ENCODE results near the gene NEK3. TPM values are rescaled to one million over a fixed set of nuclear protein-coding genes. Genes with fewer than 3 reads are reported as not detected.
A peak's percentile ranks its signal among the peaks of the same experiment; 100 is the strongest.

The NEK3 gene
- total and polyA plus RNA-seq, 4 experiments from 2014 or later = 3.4 to 8.2 (median 6.9) TPM

- ChIA-PET POLR2A (ENCODE audit: partially characterized antibody) (interaction anchor here (0.8 to 2.7 kb wide), 9 partner anchors 13 to 707 kb away, joined by 3 to 17 read pairs (median 4); partner anchors contain the start of genes ALG11, INTS6, NEK5 and VPS36), CTCF (ENCODE audit: partially characterized antibody) (interaction anchor here (0.7 to 1.7 kb wide), 5 partner anchors 9 to 291 kb away, joined by 3 to 9 read pairs (median 4); partner anchors contain the start of gene VPS36)
- Mint-ChIP-seq H3K36me3 (peaks cover 0 to 2% of the 10 kb centered on the region in 2 donors), H3K27ac (peak overlapping the region; percentile 9 to 93 (median 76)), H3K4me1 (peaks cover 27 to 46% (median 32%) of the 10 kb centered on the region in 4 donors), H3K4me3 (peak overlapping the region; percentile 87 to 95 (median 92)), H3K9me3 (no peaks in the 10 kb centered on the region), H3K27me3 (no peaks in the 10 kb centered on the region)
- DNase-seq = no peak
- Histone ChIP-seq H3K27ac (ENCODE audit: low read depth, low read length) (no peak overlapping the region), H3K4me1 (ENCODE audit: insufficient read depth, low read length) (peaks cover 15% of the 10 kb centered on the region), H3K9me3 (ENCODE audit: control insufficient read depth in 1 of 2, low read length in 2 of 2) (no peaks in the 10 kb centered on the region), H3K27me3 (ENCODE audit: insufficient read depth, low read length) (no peaks in the 10 kb centered on the region), H3K36me3 (ENCODE audit: insufficient read depth, low read length) (no peaks in the 10 kb centered on the region), H3K4me3 (ENCODE audit: low read length in 2 of 2) (peak overlapping the region in 1 of 2 donors; percentile 70)
- intact Hi-C loops (cut with micrococcal nuclease) = no loop called here
These were observed 656 bp upstream of the NEK3 start for GRCh38 chr13:52160053-52160452.

- ChIA-PET POLR2A (ENCODE audit: partially characterized antibody) (interaction anchor here (1.0 to 2.7 kb wide), 5 partner anchors 16 to 333 kb away, joined by 3 to 17 read pairs (median 4); partner anchors contain the start of gene NEK5), CTCF (ENCODE audit: partially characterized antibody) (interaction anchor here (1.0 to 1.3 kb wide), 2 partner anchors 11 to 30 kb away, joined by 3 read pairs; partner anchors contain the start of gene NEK5)
- Mint-ChIP-seq H3K27ac (peak overlapping the region; percentile 73 to 95 (median 86)), H3K9me3 (no peaks in the 10 kb centered on the region), H3K4me1 (peaks cover 27 to 46% (median 32%) of the 10 kb centered on the region in 4 donors), H3K4me3 (peak overlapping the region; percentile 89 to 95 (median 93)), H3K36me3 (peaks cover 0 to 2% of the 10 kb centered on the region in 2 donors), H3K27me3 (no peaks in the 10 kb centered on the region)
- intact Hi-C loops (cut with micrococcal nuclease) = loop anchor here (1.0 kb wide), 2 partner anchors 36 to 146 kb away; partner anchors contain the start of gene ALG11
- Histone ChIP-seq H3K36me3 (ENCODE audit: insufficient read depth, low read length) (no peaks in the 10 kb centered on the region), H3K4me1 (ENCODE audit: insufficient read depth, low read length) (peaks cover 15% of the 10 kb centered on the region), H3K27me3 (ENCODE audit: insufficient read depth, low read length) (no peaks in the 10 kb centered on the region), H3K9me3 (ENCODE audit: control insufficient read depth in 1 of 2, low read length in 2 of 2) (no peaks in the 10 kb centered on the region), H3K4me3 (ENCODE audit: low read length in 2 of 2) (peak overlapping the region; percentile 55 to 70), H3K27ac (ENCODE audit: low read depth, low read length) (peak overlapping the region; percentile 40)
- peak in 1 of 5 donors; percentile 1 for DNase-seq
These were observed 703 bp downstream of the NEK3 start for GRCh38 chr13:52158629-52159158.

GRCh38 chr13:52156724-52157261 is 2.6 kb downstream of the NEK3 start:
- Mint-ChIP-seq H3K36me3 (peaks cover 0 to 9% of the 10 kb centered on the region in 2 donors), H3K4me3 (peak overlapping the region in 5 of 8 donors; percentile 14 to 46 (median 21)), H3K27ac (peak overlapping the region in 4 of 7 donors; percentile 1 to 45 (median 25)), H3K4me1 (peaks cover 23 to 41% (median 31%) of the 10 kb centered on the region in 4 donors), H3K27me3 (no peaks in the 10 kb centered on the region), H3K9me3 (no peaks in the 10 kb centered on the region)
- H3K4me1 ChIP-seq (ENCODE audit: insufficient read depth, low read length) = peaks cover 15% of the 10 kb centered on the region
- POLR2A ChIA-PET (ENCODE audit: partially characterized antibody) = interaction anchor here (0.7 to 1.3 kb wide), 2 partner anchors 17 to 28 kb away, joined by 3 read pairs; partner anchors contain the start of gene NEK5
- no peaks in the 10 kb centered on the region for H3K9me3 ChIP-seq (ENCODE audit: control insufficient read depth in 1 of 2, low read length in 2 of 2)
- DNase-seq = no peak
- intact Hi-C loops (cut with micrococcal nuclease) = no loop called here
- no peak overlapping the region for H3K27ac ChIP-seq (ENCODE audit: low read depth, low read length)
- H3K4me3 ChIP-seq (ENCODE audit: low read length in 2 of 2) = no peak overlapping the region
- CTCF ChIA-PET (ENCODE audit: partially characterized antibody) = interaction anchor here (1.0 to 2.4 kb wide), 5 partner anchors 10 to 294 kb away, joined by 3 to 8 read pairs (median 4); partner anchors contain the start of gene NEK5
- no peaks in the 10 kb centered on the region for H3K36me3 ChIP-seq (ENCODE audit: insufficient read depth, low read length)
- no peaks in the 10 kb centered on the region for H3K27me3 ChIP-seq (ENCODE audit: insufficient read depth, low read length)

- intact Hi-C loops (cut with micrococcal nuclease) = loop anchor here (2.0 kb wide), 1 partner anchor 26 kb away; the partner anchor contains the start of gene NEK5
- no peak overlapping the region for H3K4me3 Mint-ChIP-seq
- no peaks in the 10 kb centered on the region for H3K9me3 Mint-ChIP-seq
- Histone ChIP-seq H3K4me3 (ENCODE audit: low read length in 2 of 2) (no peak overlapping the region), H3K4me1 (ENCODE audit: insufficient read depth, low read length) (peaks cover 15% of the 10 kb centered on the region), H3K9me3 (ENCODE audit: control insufficient read depth in 1 of 2, low read length in 2 of 2) (no peaks in the 10 kb centered on the region), H3K36me3 (ENCODE audit: insufficient read depth, low read length) (no peaks in the 10 kb centered on the region), H3K27ac (ENCODE audit: low read depth, low read length) (no peak overlapping the region), H3K27me3 (ENCODE audit: insufficient read depth, low read length) (no peaks in the 10 kb centered on the region)
- CTCF ChIA-PET (ENCODE audit: partially characterized antibody) = no interaction called here
- H3K27me3 Mint-ChIP-seq = no peaks in the 10 kb centered on the region
- no peak for DNase-seq
- H3K36me3 Mint-ChIP-seq = peaks cover 12 to 21% of the 10 kb centered on the region in 2 donors
- no peak overlapping the region for H3K27ac Mint-ChIP-seq
- POLR2A ChIA-PET (ENCODE audit: partially characterized antibody) = interaction anchor here (0.6 kb wide), 1 partner anchor 259 kb away, joined by 3 read pairs; no protein-coding TSS in a partner anchor
- peaks cover 23 to 33% (median 30%) of the 10 kb centered on the region in 4 donors for H3K4me1 Mint-ChIP-seq
These were observed 4.2 kb downstream of the NEK3 start for GRCh38 chr13:52155177-52155576.

GRCh38 chr13:52147225-52147624 is 12.2 kb downstream of the NEK3 start:
- Mint-ChIP-seq H3K4me3 (no peak overlapping the region), H3K27ac (no peak overlapping the region), H3K36me3 (peaks cover 30 to 32% of the 10 kb centered on the region in 2 donors), H3K27me3 (no peaks in the 10 kb centered on the region), H3K9me3 (peaks cover 0 to 4% (median 0%) of the 10 kb centered on the region in 8 donors), H3K4me1 (no peaks in the 10 kb centered on the region)
- H3K36me3 ChIP-seq (ENCODE audit: insufficient read depth, low read length) = no peaks in the 10 kb centered on the region
- H3K9me3 ChIP-seq (ENCODE audit: control insufficient read depth in 1 of 2, low read length in 2 of 2) = no peaks in the 10 kb centered on the region
- no peaks in the 10 kb centered on the region for H3K27me3 ChIP-seq (ENCODE audit: insufficient read depth, low read length)
- H3K27ac ChIP-seq (ENCODE audit: low read depth, low read length) = no peak overlapping the region
- intact Hi-C loops (cut with micrococcal nuclease) = no loop called here
- H3K4me3 ChIP-seq (ENCODE audit: low read length in 2 of 2) = no peak overlapping the region
- ChIA-PET CTCF (ENCODE audit: partially characterized antibody) (interaction anchor here (0.5 to 1.6 kb wide), 4 partner anchors 10 to 101 kb away, joined by 3 read pairs; no protein-coding TSS in a partner anchor), POLR2A (ENCODE audit: partially characterized antibody) (interaction anchor here (0.9 kb wide), 1 partner anchor 12 kb away, joined by 3 read pairs; the partner anchor contains the start of gene NEK3)
- no peak for DNase-seq
- no peaks in the 10 kb centered on the region for H3K4me1 ChIP-seq (ENCODE audit: insufficient read depth, low read length)

GRCh38 chr13:52141299-52141698 is 18.1 kb downstream of the NEK3 start:
- CTCF ChIA-PET (ENCODE audit: partially characterized antibody) = interaction anchor here (2.0 kb wide), 1 partner anchor 14 kb away, joined by 8 read pairs; no protein-coding TSS in a partner anchor

GRCh38 chr13:52137489-52137888 is 21.9 kb downstream of the NEK3 start:
- Mint-ChIP-seq H3K4me1 (no peaks in the 10 kb centered on the region), H3K9me3 (no peaks in the 10 kb centered on the region), H3K4me3 (no peak overlapping the region), H3K27ac (no peak overlapping the region), H3K27me3 (no peaks in the 10 kb centered on the region), H3K36me3 (peaks cover 37 to 44% of the 10 kb centered on the region in 2 donors)
- CTCF ChIA-PET (ENCODE audit: partially characterized antibody) = interaction anchor here (1.4 kb wide), 1 partner anchor 10 kb away, joined by 6 read pairs; no protein-coding TSS in a partner anchor
- Histone ChIP-seq H3K27me3 (ENCODE audit: insufficient read depth, low read length) (no peaks in the 10 kb centered on the region), H3K4me3 (ENCODE audit: low read length in 2 of 2) (no peak overlapping the region), H3K36me3 (ENCODE audit: insufficient read depth, low read length) (no peaks in the 10 kb centered on the region), H3K27ac (ENCODE audit: low read depth, low read length) (no peak overlapping the region), H3K9me3 (ENCODE audit: control insufficient read depth in 1 of 2, low read length in 2 of 2) (no peaks in the 10 kb centered on the region), H3K4me1 (ENCODE audit: insufficient read depth, low read length) (no peaks in the 10 kb centered on the region)
- POLR2A ChIA-PET (ENCODE audit: partially characterized antibody) = no interaction called here
- DNase-seq = no peak
- intact Hi-C loops (cut with micrococcal nuclease) = no loop called here

More at GRCh38 chr13:52141299-52141698, 18.1 kb downstream of the NEK3 start:
- Mint-ChIP-seq H3K9me3 (no peaks in the 10 kb centered on the region), H3K36me3 (peaks cover 24 to 29% of the 10 kb centered on the region in 2 donors), H3K27me3 (no peaks in the 10 kb centered on the region), H3K4me3 (no peak overlapping the region), H3K4me1 (no peaks in the 10 kb centered on the region), H3K27ac (no peak overlapping the region)
- H3K27me3 ChIP-seq (ENCODE audit: insufficient read depth, low read length) = no peaks in the 10 kb centered on the region
- intact Hi-C loops (cut with micrococcal nuclease) = no loop called here
- no peaks in the 10 kb centered on the region for H3K9me3 ChIP-seq (ENCODE audit: control insufficient read depth in 1 of 2, low read length in 2 of 2)
- DNase-seq = no peak
- no peak overlapping the region for H3K27ac ChIP-seq (ENCODE audit: low read depth, low read length)
- no peak overlapping the region for H3K4me3 ChIP-seq (ENCODE audit: low read length in 2 of 2)
- POLR2A ChIA-PET (ENCODE audit: partially characterized antibody) = interaction anchor here (0.6 kb wide), 1 partner anchor 18 kb away, joined by 3 read pairs; no protein-coding TSS in a partner anchor
- H3K4me1 ChIP-seq (ENCODE audit: insufficient read depth, low read length) = no peaks in the 10 kb centered on the region
- H3K36me3 ChIP-seq (ENCODE audit: insufficient read depth, low read length) = no peaks in the 10 kb centered on the region

Measured in CD4-positive, alpha-beta memory T cell (primary cell).